Measurements from ENCODE around the gene CHN1. TPM values are rescaled to one million over a fixed set of nuclear protein-coding genes. Genes with fewer than 3 reads are reported as not detected.

CHN1 gene
- total RNA-seq, 2 experiments from 2014 or later = 3.8 to 6.2 TPM

DNA sequence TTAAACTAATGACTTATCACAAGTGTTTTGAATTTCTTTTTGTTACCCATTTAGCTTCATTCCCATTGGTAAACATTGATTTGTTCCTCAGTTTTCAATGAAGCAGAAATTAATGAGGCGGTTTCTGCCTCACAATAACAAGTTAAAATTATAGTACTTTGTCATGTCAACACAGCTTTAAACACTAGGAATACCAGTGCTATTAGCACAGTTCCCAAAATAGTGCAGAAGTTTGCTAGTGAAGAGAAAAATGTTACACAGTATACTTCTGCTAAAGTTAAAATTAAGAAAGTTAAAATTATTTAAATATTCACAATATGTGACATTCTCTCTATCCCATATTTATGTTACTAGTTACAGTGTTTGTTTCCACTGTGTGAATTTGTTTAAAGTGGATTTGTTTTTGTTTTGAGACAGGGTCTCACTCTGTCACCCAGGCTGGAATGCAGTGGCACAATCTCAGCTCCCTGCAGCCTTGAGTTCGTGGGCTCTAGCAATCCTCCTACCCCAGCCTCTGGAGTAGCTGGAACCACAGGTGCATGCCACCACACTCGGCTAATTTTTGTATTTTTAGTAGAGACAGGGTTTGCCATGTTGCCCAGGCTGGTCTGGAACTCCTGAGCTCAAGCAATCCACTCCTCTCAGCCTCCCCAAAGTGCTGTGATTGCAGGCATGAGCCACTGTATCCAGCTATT, 3.8 kb upstream of the CHN1 start:
- ChIA-PET POLR2A (no interaction called here), CTCF (interaction anchor here (1.2 kb wide), 1 partner anchor 273 kb away, joined by 3 read pairs; no protein-coding TSS in a partner anchor)
- intact Hi-C loops (cut with micrococcal nuclease) = loop anchor here (5.0 kb wide), 1 partner anchor 307 kb away; no protein-coding TSS in a partner anchor
- peaks cover 4% of the 10 kb centered on the region for H3K4me1 Mint-ChIP-seq (ENCODE audit: low read depth)
- H3K27ac Mint-ChIP-seq = no peak overlapping the region
- no peak for DNase-seq
- no peaks in the 10 kb centered on the region for H3K36me3 Mint-ChIP-seq
- peaks cover 21% of the 10 kb centered on the region for H3K27me3 Mint-ChIP-seq
- no peaks in the 10 kb centered on the region for H3K9me3 Mint-ChIP-seq
- H3K4me3 Mint-ChIP-seq = no peak overlapping the region

DNA sequence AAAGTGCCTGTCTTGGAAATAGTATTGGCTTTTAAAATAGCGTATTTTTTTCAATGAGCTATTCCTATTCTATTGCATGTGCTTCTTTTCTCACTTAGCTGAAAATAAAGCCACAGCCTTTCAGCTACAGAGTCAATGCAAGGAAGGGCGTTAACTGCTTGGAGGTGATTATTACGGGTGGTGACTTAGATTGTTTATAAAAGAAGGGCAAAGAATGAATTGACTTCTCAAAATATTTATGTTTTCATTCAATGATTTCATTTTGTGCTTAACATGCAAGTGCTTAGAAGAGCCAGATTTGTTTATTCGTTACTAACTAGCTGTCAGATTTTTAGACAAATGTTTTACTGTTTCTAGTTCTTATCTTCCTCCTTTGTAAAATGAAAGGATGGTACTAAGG, 2.8 kb upstream of the CHN1 start:
- Mint-ChIP-seq H3K27me3 (peaks cover 26% of the 10 kb centered on the region), H3K4me3 (no peak overlapping the region), H3K36me3 (no peaks in the 10 kb centered on the region), H3K4me1 (ENCODE audit: low read depth) (peaks cover 4% of the 10 kb centered on the region), H3K27ac (no peak overlapping the region), H3K9me3 (no peaks in the 10 kb centered on the region)
- POLR2A ChIA-PET = no interaction called here
- intact Hi-C loops (cut with micrococcal nuclease) = loop anchor here (5.0 kb wide), 1 partner anchor 306 kb away; no protein-coding TSS in a partner anchor
- no peak for DNase-seq
- CTCF ChIA-PET = interaction anchor here (0.6 kb wide), 1 partner anchor 308 kb away, joined by 3 read pairs; no protein-coding TSS in a partner anchor

DNA sequence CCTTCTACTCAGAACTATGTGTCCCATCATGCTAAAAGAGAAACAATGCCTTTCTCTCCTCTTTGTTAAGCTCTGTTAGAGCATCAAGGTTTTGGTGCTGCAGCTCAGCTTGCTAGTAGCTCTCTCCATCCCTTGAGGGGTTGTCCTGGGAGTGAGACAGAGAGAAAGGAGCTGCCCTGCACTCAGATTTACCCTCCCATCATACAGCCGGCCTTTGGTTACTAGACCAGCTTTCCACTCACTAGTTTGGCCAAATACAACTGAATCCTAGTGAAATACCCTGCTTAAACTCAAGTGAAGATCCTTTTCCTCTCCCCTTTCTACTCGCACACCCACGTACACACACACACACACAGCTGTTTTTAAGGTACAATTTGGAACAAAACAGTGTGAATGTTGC, 2.3 kb upstream of the CHN1 start:
- Mint-ChIP-seq H3K4me1 (ENCODE audit: low read depth) (peaks cover 4% of the 10 kb centered on the region), H3K9me3 (no peaks in the 10 kb centered on the region), H3K4me3 (no peak overlapping the region), H3K27me3 (peaks cover 31% of the 10 kb centered on the region), H3K36me3 (no peaks in the 10 kb centered on the region), H3K27ac (no peak overlapping the region)
- CTCF ChIA-PET = no interaction called here
- intact Hi-C loops (cut with micrococcal nuclease) = loop anchor here (5.0 kb wide), 1 partner anchor 305 kb away; no protein-coding TSS in a partner anchor
- no peak for DNase-seq
- POLR2A ChIA-PET = no interaction called here

DNA sequence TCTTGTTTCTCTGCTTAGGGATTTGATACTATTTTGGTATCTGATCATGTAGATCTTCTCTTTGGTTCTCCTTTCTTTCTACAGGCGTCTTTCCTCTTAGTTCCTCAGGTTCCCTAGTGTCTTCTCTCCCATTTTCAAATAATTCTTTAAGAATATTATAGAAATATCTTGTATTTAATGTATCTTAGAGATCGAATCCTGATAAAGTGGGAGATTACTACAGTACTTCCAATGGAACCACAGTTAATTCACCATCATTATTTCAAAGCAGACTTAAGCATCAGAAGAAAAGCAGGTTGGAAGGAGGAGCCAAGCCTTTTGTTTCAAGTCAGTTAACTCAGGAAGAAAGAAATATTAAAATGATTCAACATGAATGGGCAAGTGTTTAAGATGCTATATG, 1.1 kb upstream of the CHN1 start:
- H3K9me3 Mint-ChIP-seq = no peaks in the 10 kb centered on the region
- ChIA-PET CTCF (interaction anchor here (0.9 to 3.3 kb wide), 6 partner anchors 30 to 309 kb away, joined by 3 to 34 read pairs (median 12); no protein-coding TSS in a partner anchor), POLR2A (no interaction called here)
- peaks cover 4% of the 10 kb centered on the region for H3K4me1 Mint-ChIP-seq (ENCODE audit: low read depth)
- peak overlapping the region; percentile 66 for H3K4me3 Mint-ChIP-seq
- DNase-seq = no peak
- H3K27ac Mint-ChIP-seq = no peak overlapping the region
- intact Hi-C loops (cut with micrococcal nuclease) = loop anchor here (5.0 kb wide), 1 partner anchor 304 kb away; no protein-coding TSS in a partner anchor
- no peaks in the 10 kb centered on the region for H3K36me3 Mint-ChIP-seq
- peaks cover 39% of the 10 kb centered on the region for H3K27me3 Mint-ChIP-seq

DNA sequence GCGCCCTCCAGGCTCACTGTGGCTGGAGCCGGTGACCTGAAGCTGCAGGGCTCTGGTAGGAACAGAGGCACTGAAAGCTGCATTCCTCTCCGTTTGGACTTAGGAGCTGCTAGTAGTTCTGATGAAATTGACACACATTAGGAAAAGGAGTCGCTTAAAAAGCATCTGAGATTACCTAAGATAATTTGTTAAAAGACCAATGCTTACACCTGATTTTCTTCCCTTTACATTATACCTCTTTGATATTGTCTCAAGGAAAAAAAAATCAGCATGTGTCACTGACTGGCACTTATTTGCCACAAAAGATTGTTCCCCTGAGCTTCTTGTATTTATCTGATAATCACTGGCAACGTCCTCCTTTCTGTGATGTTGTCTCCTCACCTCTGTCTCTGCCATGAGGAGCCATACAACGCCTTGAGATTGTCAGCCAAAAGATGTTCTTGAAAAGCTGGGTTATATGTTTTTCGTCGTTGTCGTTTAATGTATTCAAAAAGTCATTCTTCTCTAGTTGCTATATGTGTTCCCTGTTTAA, 618 bp upstream of the CHN1 start:
- Mint-ChIP-seq H3K36me3 (no peaks in the 10 kb centered on the region), H3K4me3 (peak overlapping the region; percentile 66), H3K27me3 (peaks cover 44% of the 10 kb centered on the region), H3K4me1 (ENCODE audit: low read depth) (peaks cover 4% of the 10 kb centered on the region), H3K9me3 (no peaks in the 10 kb centered on the region), H3K27ac (no peak overlapping the region)
- ChIA-PET CTCF (interaction anchor here (1.0 to 3.3 kb wide), 7 partner anchors 15 to 309 kb away, joined by 3 to 34 read pairs (median 9); no protein-coding TSS in a partner anchor), POLR2A (interaction anchor here (0.5 to 1.6 kb wide), 3 partner anchors 255 to 544 kb away, joined by 3 to 4 read pairs (median 4); no protein-coding TSS in a partner anchor)
- intact Hi-C loops (cut with micrococcal nuclease) = loop anchor here (5.0 kb wide), 1 partner anchor 303 kb away; no protein-coding TSS in a partner anchor
- no peak for DNase-seq

DNA sequence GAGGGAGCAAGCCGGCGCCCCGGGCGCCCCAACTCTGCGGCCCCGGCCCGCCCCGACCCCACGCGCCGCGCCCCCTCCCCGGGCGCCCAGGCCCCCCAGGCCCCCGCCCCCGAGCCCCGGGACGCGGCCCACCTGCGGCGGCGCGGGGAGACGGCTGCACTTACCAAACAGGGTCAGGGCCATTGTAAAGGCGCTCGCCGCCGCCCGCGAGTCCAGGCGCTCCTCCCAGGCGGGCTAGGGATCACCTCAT, 526 bp downstream of the CHN1 start:
- Mint-ChIP-seq H3K27ac (no peak overlapping the region), H3K9me3 (no peaks in the 10 kb centered on the region), H3K4me1 (ENCODE audit: low read depth) (peaks cover 4% of the 10 kb centered on the region), H3K27me3 (peaks cover 48% of the 10 kb centered on the region), H3K36me3 (no peaks in the 10 kb centered on the region), H3K4me3 (peak overlapping the region; percentile 74)
- ChIA-PET POLR2A (interaction anchor here (1.6 kb wide), 2 partner anchors 254 to 307 kb away, joined by 4 read pairs; no protein-coding TSS in a partner anchor), CTCF (interaction anchor here (1.1 to 3.3 kb wide), 7 partner anchors 13 to 307 kb away, joined by 3 to 34 read pairs (median 9); no protein-coding TSS in a partner anchor)
- intact Hi-C loops (cut with micrococcal nuclease) = no loop called here
- no peak for DNase-seq

- ChIA-PET POLR2A (interaction anchor here (1.6 kb wide), 2 partner anchors 253 to 307 kb away, joined by 4 read pairs; no protein-coding TSS in a partner anchor), CTCF (interaction anchor here (1.1 to 3.3 kb wide), 7 partner anchors 13 to 307 kb away, joined by 3 to 34 read pairs (median 9); no protein-coding TSS in a partner anchor)
- intact Hi-C loops (cut with micrococcal nuclease) = no loop called here
- Mint-ChIP-seq H3K27me3 (peaks cover 49% of the 10 kb centered on the region), H3K4me1 (ENCODE audit: low read depth) (peaks cover 4% of the 10 kb centered on the region), H3K9me3 (no peaks in the 10 kb centered on the region), H3K36me3 (no peaks in the 10 kb centered on the region), H3K27ac (no peak overlapping the region), H3K4me3 (peak overlapping the region; percentile 74)
- DNase-seq = no peak
Measured at GRCh38 chr2:175003875-175004729, 1.1 kb downstream of the CHN1 start.

- Mint-ChIP-seq H3K27me3 (peaks cover 46% of the 10 kb centered on the region), H3K27ac (no peak overlapping the region), H3K9me3 (no peaks in the 10 kb centered on the region), H3K4me3 (no peak overlapping the region), H3K36me3 (no peaks in the 10 kb centered on the region), H3K4me1 (ENCODE audit: low read depth) (peaks cover 7% of the 10 kb centered on the region)
- intact Hi-C loops (cut with micrococcal nuclease) = no loop called here
- DNase-seq = no peak
- ChIA-PET CTCF (interaction anchor here (0.6 to 1.5 kb wide), 3 partner anchors 231 to 513 kb away, joined by 4 to 6 read pairs (median 5); no protein-coding TSS in a partner anchor), POLR2A (no interaction called here)
Measured at GRCh38 chr2:175002547-175003274, 2.5 kb downstream of the CHN1 start.

GRCh38 chr2:175001566-175001965, 3.6 kb downstream of the CHN1 start:
- POLR2A ChIA-PET = no interaction called here
- CTCF ChIA-PET = interaction anchor here (1.0 to 1.5 kb wide), 3 partner anchors 10 to 253 kb away, joined by 3 to 6 read pairs (median 5); no protein-coding TSS in a partner anchor

DNA sequence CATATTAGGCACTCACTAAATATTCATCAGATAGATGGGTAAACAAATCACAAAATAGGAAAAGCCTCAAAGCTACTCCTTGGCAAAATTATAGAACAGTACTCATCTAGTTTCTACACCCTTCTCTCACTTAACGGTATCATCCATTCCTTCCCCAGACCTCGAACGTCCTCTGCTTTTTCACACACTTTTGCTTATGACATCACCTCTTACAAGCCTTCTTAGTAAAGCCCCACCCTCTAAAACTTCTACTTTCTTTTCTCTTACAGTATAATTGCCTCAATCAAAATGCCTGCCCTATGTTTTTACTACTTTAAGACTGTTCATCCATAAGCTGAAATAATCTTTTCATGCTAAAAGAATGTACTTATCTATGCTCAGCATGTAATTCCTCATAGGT, 8.1 kb downstream of the CHN1 start:
- H3K27ac Mint-ChIP-seq = no peak overlapping the region
- DNase-seq = no peak
- H3K4me3 Mint-ChIP-seq = no peak overlapping the region
- no peaks in the 10 kb centered on the region for H3K36me3 Mint-ChIP-seq
- ChIA-PET POLR2A (no interaction called here), CTCF (interaction anchor here (0.5 to 1.4 kb wide), 4 partner anchors 9 to 300 kb away, joined by 3 to 5 read pairs (median 3); no protein-coding TSS in a partner anchor)
- H3K9me3 Mint-ChIP-seq = no peaks in the 10 kb centered on the region
- peaks cover 20% of the 10 kb centered on the region for H3K27me3 Mint-ChIP-seq
- intact Hi-C loops (cut with micrococcal nuclease) = no loop called here
- peaks cover 3% of the 10 kb centered on the region for H3K4me1 Mint-ChIP-seq (ENCODE audit: low read depth)

More at GRCh38 chr2:175001566-175001965, 3.6 kb downstream of the CHN1 start:
- DNase-seq = no peak
- H3K27ac Mint-ChIP-seq = no peak overlapping the region
- H3K36me3 Mint-ChIP-seq = no peaks in the 10 kb centered on the region
- no peaks in the 10 kb centered on the region for H3K9me3 Mint-ChIP-seq
- H3K4me3 Mint-ChIP-seq = no peak overlapping the region
- intact Hi-C loops (cut with micrococcal nuclease) = no loop called here
- peaks cover 7% of the 10 kb centered on the region for H3K4me1 Mint-ChIP-seq (ENCODE audit: low read depth)
- peaks cover 38% of the 10 kb centered on the region for H3K27me3 Mint-ChIP-seq

DNA sequence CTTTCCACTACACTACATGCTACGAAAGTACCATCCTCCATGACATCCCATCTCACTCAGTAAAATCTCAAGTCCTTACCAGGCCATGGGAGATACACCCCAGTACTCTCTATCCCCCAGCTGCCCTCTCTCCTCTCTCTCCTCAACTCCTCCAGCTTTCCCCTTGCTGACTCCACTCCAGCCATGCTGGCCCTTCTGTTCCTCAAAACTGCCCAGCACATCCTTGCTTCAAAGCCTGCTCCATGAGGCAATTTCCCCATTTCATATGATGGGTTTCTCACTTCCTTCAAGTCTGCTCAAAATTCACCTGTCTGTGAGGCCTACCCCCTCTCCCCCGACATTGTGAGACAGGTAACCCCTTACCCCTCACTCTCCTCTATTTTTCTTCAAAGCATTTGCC, 8.6 kb downstream of the CHN1 start:
- H3K36me3 Mint-ChIP-seq = no peaks in the 10 kb centered on the region
- ChIA-PET POLR2A (no interaction called here), CTCF (interaction anchor here (0.6 to 1.4 kb wide), 3 partner anchors 265 to 300 kb away, joined by 3 to 5 read pairs (median 3); no protein-coding TSS in a partner anchor)
- no peak overlapping the region for H3K4me3 Mint-ChIP-seq
- peaks cover 16% of the 10 kb centered on the region for H3K27me3 Mint-ChIP-seq
- no peak overlapping the region for H3K27ac Mint-ChIP-seq
- DNase-seq = no peak
- intact Hi-C loops (cut with micrococcal nuclease) = no loop called here
- no peaks in the 10 kb centered on the region for H3K9me3 Mint-ChIP-seq
- H3K4me1 Mint-ChIP-seq (ENCODE audit: low read depth) = peaks cover 3% of the 10 kb centered on the region
